Measurements from ENCODE around the gene MGAT4B. TPM values are rescaled to one million over a fixed set of nuclear protein-coding genes. Genes with fewer than 3 reads are reported as not detected.

Gene MGAT4B
- total and polyA plus RNA-seq, 2 of the 4 experiments (the other 2 are of a cell fraction) = 73.7 to 155 TPM

DNA sequence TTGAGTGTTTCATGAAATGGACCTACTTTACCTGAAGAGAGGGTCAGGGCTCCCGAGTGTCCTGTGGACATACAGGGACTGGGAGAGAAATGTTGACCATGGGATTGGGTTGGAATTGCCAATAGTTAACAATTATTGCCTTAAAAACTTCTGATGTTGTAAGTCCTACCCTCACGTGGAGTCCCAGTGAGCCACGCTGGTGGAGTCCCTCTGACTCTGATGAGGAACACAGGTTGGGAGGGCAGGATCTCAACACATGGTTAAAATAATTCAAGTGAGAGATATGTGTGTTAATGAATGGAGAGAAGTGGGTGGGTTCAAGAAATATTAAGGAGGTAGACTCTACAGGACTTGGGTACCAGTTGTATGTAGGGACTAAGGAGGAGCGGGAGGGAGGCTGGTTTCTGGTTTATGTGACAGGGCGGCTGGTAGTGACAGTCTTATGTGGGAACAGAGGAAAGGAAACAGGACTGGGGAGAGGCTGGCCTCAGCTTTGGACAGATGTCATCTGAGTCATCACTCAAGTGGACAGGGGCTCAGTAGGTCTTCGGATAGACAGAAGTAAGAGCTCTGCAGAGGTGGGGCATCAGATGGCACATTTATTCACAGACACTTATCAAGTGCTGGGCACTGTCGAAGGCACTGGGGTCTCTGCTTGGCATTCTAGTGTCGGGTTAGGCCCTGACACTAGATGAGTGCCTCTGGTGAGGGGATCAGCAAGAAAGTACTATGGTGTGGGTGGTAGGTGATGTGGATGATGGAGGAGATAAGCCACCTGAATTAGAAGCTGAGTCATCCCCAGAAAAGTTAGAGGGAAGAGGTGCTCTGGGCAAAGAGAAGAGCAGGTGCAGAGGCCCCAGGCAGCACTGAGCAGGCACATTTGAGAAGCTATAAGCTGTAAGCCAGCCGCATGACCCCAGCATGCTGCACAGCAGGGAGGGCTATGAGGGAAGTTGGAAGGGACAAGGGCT is 46.8 kb downstream of the MGAT4B start:
- H2BK5ac ChIP-seq (ENCODE audit: low read depth, low read length, poor library complexity, severe bottlenecking) = no peak overlapping the region
- no TSS peak for BruUV-seq (replicated peaks)
- no peak overlapping the region for H3K4me3 ChIP-seq (ENCODE audit: insufficient read depth, low read depth, low read length)
- no peak overlapping the region for H2BK120ac ChIP-seq (ENCODE audit: low read depth, low read length)
- no peak overlapping the region for H3K4ac ChIP-seq (ENCODE audit: low read depth, low read length)
- H3K23ac ChIP-seq (ENCODE audit: low read depth, low read length) = 0 out of 2 replicates have a peak overlapping the region, but pooled peaks have one; percentile 18
- DNase-seq (no peak), ATAC-seq (ENCODE audit: low read depth) (no peak)
- peaks cover 75% of the 10 kb centered on the region for H4K20me1 ChIP-seq (ENCODE audit: insufficient read depth, low read length)
- peaks cover 28 to 72% of the 10 kb centered on the region in 2 experiments; a peak in 3 of 4 replicates for H3K79me1 ChIP-seq (ENCODE audit: low read depth in 1 of 2, low read length in 2 of 2)
- no peak overlapping the region for H4K8ac ChIP-seq (ENCODE audit: low read depth in 2 of 2, low read length in 2 of 2)
- ChIA-PET POLR2A (ENCODE audit: unreplicated experiment) (no interaction called here), CTCF (interaction anchor here (0.5 kb wide), 1 partner anchor 133 kb away, joined by 4 read pairs; no protein-coding TSS in a partner anchor)
- H4K5ac ChIP-seq (ENCODE audit: low read depth, low read length) = no peak overlapping the region
- no peaks in the 10 kb centered on the region for H3K27me3 ChIP-seq (ENCODE audit: control insufficient read depth, insufficient read depth, low read length)
- no peak overlapping the region for H3K27ac ChIP-seq (ENCODE audit: insufficient read depth, low read length)
- no peak overlapping the region for H2BK20ac ChIP-seq (ENCODE audit: low read depth, low read length)
- H3K14ac ChIP-seq (replicated peaks; ENCODE audit: low read depth, low read length) = no peak overlapping the region; the same call in 1 of the 2 replicates
- H2BK15ac ChIP-seq (ENCODE audit: low read depth, low read length) = no peak overlapping the region
- H3K36me3 ChIP-seq (ENCODE audit: control insufficient read depth, insufficient read depth, low read length) = 0 out of 2 replicates have a peak, but pooled peaks cover 1% of the 10 kb centered on the region
- H3K4me1 ChIP-seq (ENCODE audit: control insufficient read depth, insufficient read depth, low read length) = peaks cover 24% of the 10 kb centered on the region
- intact Hi-C loops (cut with micrococcal nuclease) (no loop called here), in situ Hi-C loops (cut with MboI; ENCODE audit: low sequenced_read_pairs) (no loop called here), dilution Hi-C loops (cut with HindIII; ENCODE audit: low sequenced_read_pairs, unreplicated experiment) (no loop called here)
- H2AK9ac ChIP-seq (replicated peaks; ENCODE audit: low read depth, low read length, poor library complexity) = no peak overlapping the region
- no peaks in the 10 kb centered on the region for H3K9me3 ChIP-seq (ENCODE audit: control insufficient read depth, insufficient read depth, low read length)
- 96% methylated on average over 5 of the region's 9 CpGs; no CpG with 5 or more reads in 1 of the 2 experiments for WGBS, 2 experiments (ENCODE audit: extremely low coverage in 2 of 2, insufficient read length in 1 of 2)
- H3K4me2 ChIP-seq (ENCODE audit: low read depth, low read length) = no peak overlapping the region
- H4K91ac ChIP-seq (ENCODE audit: insufficient read depth, low read depth, low read length) = no peak overlapping the region
- H2AFZ ChIP-seq (replicated peaks; ENCODE audit: low read length, poor library complexity) = no peak overlapping the region
- no peak overlapping the region for H3K18ac ChIP-seq (ENCODE audit: low read depth, low read length)
- H3K9me1 ChIP-seq (ENCODE audit: insufficient read depth, low read length) = peaks cover 32% of the 10 kb centered on the region
- H3K56ac ChIP-seq (ENCODE audit: extremely low read depth, insufficient read depth, low read length) = no peak overlapping the region
- no peak overlapping the region for H3K9ac ChIP-seq (ENCODE audit: low read depth, low read length)
- H2AK5ac ChIP-seq (ENCODE audit: low read depth, low read length) = no peak overlapping the region
- TF ChIP-seq SMC3 (IDR thresholded peaks at IDR 0.05; ENCODE audit: low read depth, low read length) = no peak
- no peak for TF ChIP-seq BHLHE40 (IDR thresholded peaks at IDR 0.05; ENCODE audit: low read depth, low read length)
- no peak for TF ChIP-seq CHD1 (IDR thresholded peaks at IDR 0.05; ENCODE audit: low read depth, low read length)
- TF ChIP-seq NFE2L2 (IDR thresholded peaks at IDR 0.05; ENCODE audit: low read depth, low read length) = no peak
- TF ChIP-seq RAD21 (IDR thresholded peaks at IDR 0.05; ENCODE audit: low read length) = no peak
- TF ChIP-seq ELK1 (IDR thresholded peaks at IDR 0.05; ENCODE audit: borderline replicate concordance, low read depth, low read length) = no peak
- no peak for TF ChIP-seq RFX5 (IDR thresholded peaks at IDR 0.05; ENCODE audit: low read depth, low read length)
- no peak for TF ChIP-seq CTCF (conservative IDR thresholded peaks at IDR 0.05; ENCODE audit: low read depth, low read length)
- TF ChIP-seq FOS (IDR thresholded peaks at IDR 0.05; ENCODE audit: low read depth, low read length) = no peak
- TF ChIP-seq RCOR1 (IDR thresholded peaks at IDR 0.05; ENCODE audit: insufficient replicate concordance, low read length) = no peak
- no peak for TF ChIP-seq MAFK (IDR thresholded peaks at IDR 0.05; ENCODE audit: low read depth, low read length)
- TF ChIP-seq CEBPB (IDR thresholded peaks at IDR 0.05; ENCODE audit: low read depth, low read length) = no peak
- no peak for TF ChIP-seq MAZ (IDR thresholded peaks at IDR 0.05; ENCODE audit: borderline replicate concordance, low read depth, low read length)

Measured in IMR-90 (cell line).